T-cell (primary cell): ENCODE data around the gene ZNF714. TPM values are rescaled to one million over a fixed set of nuclear protein-coding genes. Genes with fewer than 3 reads are reported as not detected.

Experiments used
- ATAC-seq, 4 experiments: fragments of 200-7000 bp in 3 of 4; fragments of 150-1000 bp in 1 of 4; cut with Tn5 transposase; replicated peaks in 1 of 4; 1 replicate in 3 of 4; 2 replicates in 1 of 4; pipeline ENCODE4 v1.10.0; 2021; ENCODE audit warnings: moderate library complexity in 3 of 4, mild to moderate bottlenecking in 2 of 4, moderate number of reproducible peaks in 1 of 4
- CTCF ChIA-PET, 2 donors: fragments of 300-600 bp; sonication (Branson Sonifier 250); formaldehyde crosslinking; loops; one replicate each; lab custom pipeline; 2022; ENCODE audit warnings: antibody characterized with exemption in 2 of 2; lab: Charles Lee
- POLR2A ChIA-PET, 2 donors: fragments of 300-600 bp; sonication (Branson Sonifier 250); formaldehyde crosslinking; loops; one replicate each; lab custom pipeline; 2022; ENCODE audit warnings: antibody characterized with exemption in 2 of 2; lab: Charles Lee
- DNase-seq, 35 experiments: peaks; one replicate each; pipeline versions ENCODE4 v3.0.0 to v3.0.0-alpha.2; 2013 to 2023
- H3K27ac ChIP-seq: one replicate; pipeline ENCODE4 v1.5.1; 2013; ENCODE audit warnings: low read length
- H3K27me3 ChIP-seq, 2 experiments: replicated peaks in 1 of 2; 1 replicate in 1 of 2; 2 replicates in 1 of 2; pipeline versions ENCODE4 v1.6.1 to v1.7.0; 2013; ENCODE audit warnings: low read length in 1 of 2, mixed read lengths in 1 of 2; ENCODE audit not compliant: control insufficient read depth in 2 of 2, insufficient read depth in 2 of 2; ENCODE audit errors: extremely low read depth in 1 of 2
- H3K36me3 ChIP-seq, 2 donors: 1 replicate in 1 of 2; 2 replicates in 1 of 2; pipeline versions ENCODE4 v1.6.1 to v1.7.0; 2013; ENCODE audit warnings: low read length in 1 of 2; ENCODE audit not compliant: control insufficient read depth in 2 of 2, insufficient read depth in 1 of 2; ENCODE audit errors: extremely low read depth in 1 of 2
- H3K4me1 ChIP-seq, 2 experiments: 1 replicate in 1 of 2; 2 replicates in 1 of 2; pipeline versions ENCODE4 v1.6.1 to v1.7.0; 2013; ENCODE audit warnings: low read length in 2 of 2, mixed read lengths in 1 of 2; ENCODE audit not compliant: insufficient read depth in 2 of 2, control insufficient read depth in 1 of 2; ENCODE audit errors: extremely low read depth in 1 of 2
- H3K4me3 ChIP-seq, 2 donors: 1 replicate in 1 of 2; 2 replicates in 1 of 2; pipeline versions ENCODE4 v1.5.1 to v1.7.0; 2013; ENCODE audit warnings: mild to moderate bottlenecking in 2 of 2, low read length in 1 of 2, moderate library complexity in 1 of 2; ENCODE audit not compliant: control insufficient read depth in 1 of 2; ENCODE audit errors: extremely low read depth in 1 of 2
- H3K9me3 ChIP-seq: 2 replicates; pipeline ENCODE4 v1.7.0; 2013
- H3K27ac Mint-ChIP-seq, 2 donors: one replicate each; pipeline ENCODE4 v1.8.0; 2020 to 2021; ENCODE audit warnings: mild to moderate bottlenecking in 2 of 2, mixed read lengths in 2 of 2
- H3K27me3 Mint-ChIP-seq, 2 donors: one replicate each; pipeline ENCODE4 v1.8.0; 2021 to 2022; ENCODE audit warnings: mixed read lengths in 2 of 2
- H3K36me3 Mint-ChIP-seq: one replicate; pipeline ENCODE4 v1.8.0; 2021; ENCODE audit warnings: mixed read lengths
- H3K4me1 Mint-ChIP-seq, 3 donors: one replicate each; pipeline ENCODE4 v1.8.0; 2020 to 2022; ENCODE audit warnings: mixed read lengths in 3 of 3, mild to moderate bottlenecking in 1 of 3
- H3K4me3 Mint-ChIP-seq, 3 donors: one replicate each; pipeline ENCODE4 v1.8.0; 2020 to 2022; ENCODE audit warnings: mild to moderate bottlenecking in 3 of 3, mixed read lengths in 3 of 3, moderate library complexity in 3 of 3
- H3K9me3 Mint-ChIP-seq, 3 donors: one replicate each; pipeline ENCODE4 v1.8.0; 2020 to 2022; ENCODE audit warnings: mixed read lengths in 3 of 3
- WGBS: methylation state at CpG from one replicate; pipeline ENCODE4 v1.1.5; 2013; ENCODE audit warnings: missing lambda C conversion rate; ENCODE audit not compliant: insufficient coverage; 5-methylcytosine and 5-hydroxymethylcytosine counted together
- total RNA-seq, 35 experiments: library from RNA in 6 of 35; stranded (reverse) in 6 of 35; fragments of 120-200 nt in 1 of 35; gene quantifications; one replicate each; pipeline versions ENCODE4 v1.2.1 to v1.2.4 and lab custom pipeline; 2013 to 2026

ZNF714 gene
- total RNA-seq (10 to 100 TPM in 2 of 5 donors, 1 to 10 TPM in 3; 8.6 to 13.6 (median 9.8) TPM), total RNA-seq (lab: John Stamatoyannopoulos, UW) (6.8 to 44.8 (median 21.6) reads per million in 29 experiments)
- total RNA-seq (2013): 14.8 TPM

DNA sequence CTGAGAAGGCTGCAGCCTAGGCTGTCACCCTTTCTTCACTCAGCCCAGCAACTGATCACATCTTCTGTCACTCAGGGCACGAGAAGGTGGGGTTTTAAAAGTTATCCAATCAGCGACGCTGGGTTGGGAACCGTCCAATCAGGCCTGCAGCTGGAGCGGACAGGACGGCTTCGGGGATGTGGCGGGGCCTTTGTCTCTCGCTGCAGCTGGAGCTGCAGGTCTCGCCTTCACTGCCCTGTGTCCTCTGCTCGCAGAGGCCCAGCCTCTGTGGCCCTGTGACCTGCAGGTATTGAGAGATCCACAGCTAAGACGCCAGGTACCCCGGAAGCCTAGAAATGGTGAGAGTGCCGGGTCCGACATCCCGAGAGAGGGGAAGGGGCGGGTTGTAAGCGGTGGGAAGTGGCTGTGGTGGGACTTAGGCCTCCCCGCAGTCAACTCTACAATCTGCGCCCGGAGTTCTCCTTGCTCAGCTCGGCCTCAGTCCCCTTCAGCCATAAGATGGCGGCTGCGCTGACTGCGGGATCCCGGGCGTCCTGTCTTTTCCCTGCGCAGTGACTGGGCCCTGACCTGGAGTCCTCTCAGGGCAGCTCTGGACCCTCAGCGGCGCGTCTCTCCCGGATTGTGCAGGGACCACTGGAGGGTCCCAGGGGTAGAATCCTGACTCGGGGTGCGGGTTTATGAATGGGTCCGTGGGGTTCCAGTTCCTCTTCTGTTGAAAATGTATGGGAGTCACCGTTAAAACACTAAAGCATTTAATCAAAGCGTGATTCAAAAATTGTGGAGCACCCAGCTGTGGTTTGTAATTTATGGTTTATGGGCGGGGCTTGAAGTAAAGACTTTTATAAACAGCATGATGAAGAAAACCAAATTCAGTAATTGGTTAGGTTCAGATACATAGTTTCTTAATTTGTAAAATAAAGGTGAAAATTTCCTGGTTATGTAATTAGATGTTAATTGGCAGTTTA lies at the start of gene ZNF714:
Gene ZNF714, plus strand, starts transcription at position 193 of the 965 bp plus-strand sequence. CDS start 16,066 bp downstream, outside the sequence.
- peak; percentile 99 to 100 (median 100) for ATAC-seq
- WGBS: 0% methylated on average over 28 of the region's 38 CpGs
- CTCF ChIA-PET: no interaction called here

DNA sequence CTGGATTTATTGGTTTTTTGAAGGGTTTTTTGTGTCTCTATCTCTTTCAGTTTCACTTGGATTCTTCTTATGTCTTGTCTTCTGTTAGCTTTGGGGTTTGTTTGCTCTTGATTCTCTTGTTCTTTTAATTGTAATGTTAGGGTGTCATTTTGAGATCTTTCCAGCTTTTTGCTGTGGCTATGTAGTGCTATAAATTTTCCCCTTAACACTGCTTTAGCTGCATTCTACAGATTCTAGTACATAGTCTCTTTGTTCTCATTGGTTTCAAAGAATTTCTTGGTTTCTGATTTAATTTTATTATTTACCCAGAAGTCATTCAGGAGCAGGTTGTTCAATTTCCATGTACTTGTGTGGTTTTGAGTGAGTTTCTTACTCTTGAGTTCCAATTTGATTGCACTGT lies 37.0 kb upstream of the ZNF714 start:
- Mint-ChIP-seq H3K4me3 (no peak overlapping the region), H3K27ac (no peak overlapping the region), H3K27me3 (no peaks in the 10 kb centered on the region), H3K9me3 (peaks cover 20 to 49% (median 39%) of the 10 kb centered on the region in 3 donors), H3K4me1 (peaks cover 19 to 34% (median 31%) of the 10 kb centered on the region in 3 donors), H3K36me3 (peaks cover 77% of the 10 kb centered on the region)
- ATAC-seq (no peak), DNase-seq (no peak)
- Histone ChIP-seq H3K27me3 (no peaks in the 10 kb centered on the region), H3K9me3 (peaks cover 5% of the 10 kb centered on the region), H3K36me3 (peaks cover 0 to 52% of the 10 kb centered on the region in 2 donors), H3K4me1 (no peaks in the 10 kb centered on the region), H3K27ac (no peak overlapping the region), H3K4me3 (no peak overlapping the region)
- POLR2A ChIA-PET: no interaction called here
- CTCF ChIA-PET: no interaction called here

More for the DNA sequence above, at the start of gene ZNF714:
- peaks cover 9 to 21% (median 16%) of the 10 kb centered on the region in 3 donors for H3K4me1 Mint-ChIP-seq
- Histone ChIP-seq H3K4me3 (peak within 1 kb of the TSS; percentile 71 to 79), H3K36me3 (no peaks in the 10 kb centered on the region), H3K9me3 (no peaks in the 10 kb centered on the region), H3K4me1 (peaks cover 0 to 2% of the 10 kb centered on the region in 2 experiments), H3K27me3 (no peaks in the 10 kb centered on the region), H3K27ac (peak within 1 kb of the TSS; percentile 51)
- H3K27me3 Mint-ChIP-seq: no peaks in the 10 kb centered on the region
- POLR2A ChIA-PET: interaction anchor here (0.5 to 0.7 kb wide), 4 partner anchors 43 to 1260 kb away, joined by 3 to 7 read pairs (median 4); partner anchors contain the start of gene ZNF431 (in 1 of the 2)
- peaks cover 20% of the 10 kb centered on the region for H3K36me3 Mint-ChIP-seq
- DNase-seq: peak; percentile 50 to 88 (median 82)
- H3K4me3 Mint-ChIP-seq: peak within 1 kb of the TSS; percentile 96 to 100 (median 99)
- H3K27ac Mint-ChIP-seq: peak within 1 kb of the TSS; percentile 91 to 92
- no peaks in the 10 kb centered on the region for H3K9me3 Mint-ChIP-seq

DNA sequence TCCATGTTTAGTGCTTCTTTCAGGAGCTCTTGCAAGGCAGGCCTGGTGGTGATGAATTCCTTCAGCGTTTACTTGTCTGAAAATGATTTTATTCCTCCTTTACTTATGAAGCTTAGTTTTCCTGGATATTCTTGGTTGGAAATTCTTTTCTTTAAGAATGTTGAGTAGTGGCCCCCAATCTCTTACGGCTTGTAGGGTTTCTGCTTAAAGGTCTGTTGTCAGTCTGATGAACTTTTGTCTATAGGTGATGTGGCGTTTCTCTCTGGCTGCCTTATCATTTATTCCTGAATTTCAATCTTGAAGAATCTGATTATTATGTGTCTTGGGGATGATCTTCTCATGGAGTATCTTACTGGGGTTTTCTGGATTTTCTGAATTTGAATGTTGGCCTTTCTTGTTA lies 35.5 kb upstream of the ZNF714 start:
- ChIA-PET CTCF (interaction anchor here in 1 of 2 donors (0.5 kb wide), 1 partner anchor 9 kb away, joined by 5 read pairs; no protein-coding TSS in a partner anchor), POLR2A (interaction anchor here in 1 of 2 donors (0.5 to 0.7 kb wide), 2 partner anchors 26 to 92 kb away, joined by 4 to 10 read pairs; no protein-coding TSS in a partner anchor)
- Histone ChIP-seq H3K36me3 (peaks cover 0 to 51% of the 10 kb centered on the region in 2 donors), H3K27ac (no peak overlapping the region), H3K4me3 (no peak overlapping the region), H3K9me3 (peaks cover 5% of the 10 kb centered on the region), H3K4me1 (no peaks in the 10 kb centered on the region), H3K27me3 (no peaks in the 10 kb centered on the region)
- H3K27me3 Mint-ChIP-seq: no peaks in the 10 kb centered on the region
- peaks cover 20 to 53% (median 41%) of the 10 kb centered on the region in 3 donors for H3K9me3 Mint-ChIP-seq
- H3K4me3 Mint-ChIP-seq: no peak overlapping the region
- DNase-seq (no peak), ATAC-seq (no peak)
- H3K4me1 Mint-ChIP-seq: peaks cover 19 to 34% (median 31%) of the 10 kb centered on the region in 3 donors
- 100% methylated on average over 1 of the region's 3 CpGs for WGBS
- H3K27ac Mint-ChIP-seq: no peak overlapping the region
- peaks cover 70% of the 10 kb centered on the region for H3K36me3 Mint-ChIP-seq

DNA sequence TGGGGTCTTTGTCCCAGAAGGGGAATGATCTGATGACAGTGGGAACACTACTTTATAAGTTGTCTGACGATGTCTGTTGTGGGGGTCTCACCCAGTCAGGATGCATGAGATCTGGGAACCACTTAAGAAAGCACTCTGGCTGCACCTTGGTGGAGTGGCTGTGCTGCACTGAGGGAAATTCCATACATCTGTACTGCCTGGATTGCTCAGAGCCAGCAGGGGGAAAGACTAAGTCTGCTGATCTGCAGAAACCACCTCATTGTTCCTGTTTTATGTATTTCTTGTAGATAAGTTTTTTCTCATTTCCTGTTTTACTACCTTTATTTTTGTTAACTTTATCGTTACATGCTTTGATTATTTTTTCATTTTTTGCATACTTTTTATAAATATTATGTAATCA lies 34.3 kb upstream of the ZNF714 start:
- ChIA-PET CTCF (no interaction called here), POLR2A (no interaction called here)
- no peak overlapping the region for H3K27ac ChIP-seq
- H3K27me3 ChIP-seq: no peaks in the 10 kb centered on the region
- H3K4me1 ChIP-seq: no peaks in the 10 kb centered on the region
- H3K9me3 ChIP-seq: peaks cover 8% of the 10 kb centered on the region
- Mint-ChIP-seq H3K9me3 (peaks cover 20 to 59% (median 47%) of the 10 kb centered on the region in 3 donors), H3K27ac (no peak overlapping the region), H3K4me1 (peaks cover 19 to 33% (median 30%) of the 10 kb centered on the region in 3 donors), H3K36me3 (peaks cover 69% of the 10 kb centered on the region), H3K27me3 (no peaks in the 10 kb centered on the region), H3K4me3 (no peak overlapping the region)
- peaks cover under 1 to 44% of the 10 kb centered on the region in 2 donors for H3K36me3 ChIP-seq
- no peak overlapping the region for H3K4me3 ChIP-seq
- no CpG with 5 or more reads among the region's 2 CpGs for WGBS
- ATAC-seq (no peak), DNase-seq (no peak)

DNA sequence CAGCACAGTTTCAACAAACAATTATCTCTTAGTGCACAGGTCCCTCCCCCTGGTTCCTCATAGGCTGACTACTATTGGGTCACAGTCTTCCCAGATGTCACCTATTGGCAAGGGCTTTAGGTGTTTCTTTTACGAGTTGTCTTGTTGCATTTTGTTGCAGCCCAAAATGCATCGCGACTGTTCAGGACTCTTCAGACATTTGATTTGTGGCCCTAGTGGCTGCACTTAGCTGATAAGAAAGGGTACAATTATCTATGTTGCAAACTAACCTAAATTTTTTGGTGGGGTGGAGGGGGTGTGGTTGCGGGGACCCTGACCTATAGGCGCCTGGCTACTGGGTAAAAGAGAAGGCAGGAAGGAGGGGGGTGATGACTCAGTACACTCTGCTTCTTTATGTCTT lies 29.1 kb upstream of the ZNF714 start:
- ATAC-seq: no peak
- Mint-ChIP-seq H3K27me3 (no peaks in the 10 kb centered on the region), H3K36me3 (peaks cover 64% of the 10 kb centered on the region), H3K9me3 (peaks cover 0 to 34% (median 21%) of the 10 kb centered on the region in 3 donors), H3K4me1 (no peaks in the 10 kb centered on the region), H3K27ac (no peak overlapping the region), H3K4me3 (no peak overlapping the region)
- CTCF ChIA-PET: no interaction called here
- peaks cover 31% of the 10 kb centered on the region for H3K9me3 ChIP-seq
- H3K4me1 ChIP-seq: no peaks in the 10 kb centered on the region
- POLR2A ChIA-PET: no interaction called here
- peaks cover 16 to 43% of the 10 kb centered on the region in 2 donors for H3K36me3 ChIP-seq
- no peak overlapping the region for H3K4me3 ChIP-seq
- no peak overlapping the region for H3K27ac ChIP-seq
- no peaks in the 10 kb centered on the region for H3K27me3 ChIP-seq
- 94% methylated on average over 2 of the region's 5 CpGs for WGBS
- DNase-seq: no peak

DNA sequence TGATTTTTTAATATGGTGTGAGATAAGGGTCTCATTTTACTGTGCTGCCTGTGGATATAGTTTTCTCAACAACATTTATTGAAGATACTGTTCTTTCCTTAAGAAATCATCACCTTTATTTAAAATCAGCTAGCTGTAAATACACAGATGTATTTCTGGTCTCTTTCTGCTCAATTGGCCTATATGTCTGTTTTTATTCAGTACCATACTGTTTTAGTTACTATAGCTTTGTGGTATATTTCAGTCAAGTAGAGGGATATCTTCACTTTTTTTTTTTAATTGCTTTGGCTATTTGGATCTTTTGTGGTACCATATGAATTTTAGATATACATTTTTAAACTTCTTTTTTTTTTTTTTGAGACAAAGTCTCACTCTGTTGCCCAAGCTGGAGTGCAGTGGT lies 16.7 kb upstream of the ZNF714 start:
- Histone ChIP-seq H3K36me3 (peaks cover 5% of the 10 kb centered on the region in 2 donors), H3K9me3 (no peaks in the 10 kb centered on the region), H3K27ac (no peak overlapping the region), H3K4me3 (no peak overlapping the region), H3K4me1 (no peaks in the 10 kb centered on the region), H3K27me3 (no peaks in the 10 kb centered on the region)
- peaks cover 41% of the 10 kb centered on the region for H3K36me3 Mint-ChIP-seq
- no peak overlapping the region for H3K4me3 Mint-ChIP-seq
- H3K27ac Mint-ChIP-seq: no peak overlapping the region
- ChIA-PET CTCF (interaction anchor here in 1 of 2 donors (0.6 kb wide), 1 partner anchor 1329 kb away, joined by 4 read pairs; no protein-coding TSS in a partner anchor), POLR2A (interaction anchor here in 1 of 2 donors (0.7 kb wide), 1 partner anchor 735 kb away, joined by 10 read pairs; no protein-coding TSS in a partner anchor)
- ATAC-seq (no peak), DNase-seq (no peak)
- peaks cover 0 to 12% (median 11%) of the 10 kb centered on the region in 3 donors for H3K9me3 Mint-ChIP-seq
- no peaks in the 10 kb centered on the region for H3K27me3 Mint-ChIP-seq
- H3K4me1 Mint-ChIP-seq: no peaks in the 10 kb centered on the region
